Mammary epithelial cell (primary cell): Measurements from ENCODE around the gene CALR3.

Experiments used
- EZH2 ChIP-seq: IDR thresholded peaks from 2 replicates; pipeline ENCODE4 v1.6.1; 2012; ENCODE audit warnings: low read length, inconsistent platforms, borderline replicate concordance
- TF ChIP-seq, protein P1 (sequence below), 2 donors: IDR thresholded peaks in 1 of 2; conservative IDR thresholded peaks in 1 of 2; 2 replicates each; pipeline ENCODE4 v1.5.1; 2011 to 2012; ENCODE audit warnings: inconsistent platforms in 2 of 2, low read length in 2 of 2, mild to moderate bottlenecking in 2 of 2, control low read depth in 1 of 2, low read depth in 1 of 2; ENCODE audit not compliant: insufficient read depth in 1 of 2; ENCODE audit errors: extremely low read depth in 1 of 2

DNA sequence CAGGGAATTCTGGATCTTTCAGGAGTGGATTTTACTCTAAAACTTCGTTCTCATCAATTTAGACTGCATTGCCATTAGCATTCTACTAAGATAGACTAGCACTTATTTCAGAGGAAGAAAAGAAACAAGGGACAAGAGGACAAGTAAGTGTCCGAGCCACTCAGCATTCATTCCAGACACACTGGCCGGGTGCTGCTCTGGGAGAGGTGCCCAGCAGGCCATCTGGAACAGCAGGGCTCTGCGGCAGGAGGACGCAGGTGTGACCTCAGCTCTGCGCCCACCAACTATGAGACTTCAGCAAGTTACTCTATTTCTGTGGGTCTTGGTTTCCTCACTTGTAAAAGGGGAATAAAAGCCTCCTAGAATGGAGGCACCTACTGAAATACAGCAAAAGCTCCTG is 28.4 kb downstream of the CALR3 start:
- TF ChIP-seq, protein P1, sequence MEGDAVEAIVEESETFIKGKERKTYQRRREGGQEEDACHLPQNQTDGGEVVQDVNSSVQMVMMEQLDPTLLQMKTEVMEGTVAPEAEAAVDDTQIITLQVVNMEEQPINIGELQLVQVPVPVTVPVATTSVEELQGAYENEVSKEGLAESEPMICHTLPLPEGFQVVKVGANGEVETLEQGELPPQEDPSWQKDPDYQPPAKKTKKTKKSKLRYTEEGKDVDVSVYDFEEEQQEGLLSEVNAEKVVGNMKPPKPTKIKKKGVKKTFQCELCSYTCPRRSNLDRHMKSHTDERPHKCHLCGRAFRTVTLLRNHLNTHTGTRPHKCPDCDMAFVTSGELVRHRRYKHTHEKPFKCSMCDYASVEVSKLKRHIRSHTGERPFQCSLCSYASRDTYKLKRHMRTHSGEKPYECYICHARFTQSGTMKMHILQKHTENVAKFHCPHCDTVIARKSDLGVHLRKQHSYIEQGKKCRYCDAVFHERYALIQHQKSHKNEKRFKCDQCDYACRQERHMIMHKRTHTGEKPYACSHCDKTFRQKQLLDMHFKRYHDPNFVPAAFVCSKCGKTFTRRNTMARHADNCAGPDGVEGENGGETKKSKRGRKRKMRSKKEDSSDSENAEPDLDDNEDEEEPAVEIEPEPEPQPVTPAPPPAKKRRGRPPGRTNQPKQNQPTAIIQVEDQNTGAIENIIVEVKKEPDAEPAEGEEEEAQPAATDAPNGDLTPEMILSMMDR (conservative IDR thresholded peaks at IDR 0.05 in 1 of 2, IDR thresholded peaks at IDR 0.05 in 1 of 2; ENCODE audit: extremely low read depth in 1 of 2, insufficient read depth in 1 of 2, low read depth in 1 of 2, low read length in 2 of 2): no peak
- no peak for TF ChIP-seq EZH2
